ENCODE results near the gene KDM6B.
"Not testable (repeated sequence)": the region's sequence is repeated elsewhere in the genome, so short reads cannot be mapped to it uniquely, and the experiment has no call there.

Gene KDM6B

GRCh38 chr17:7833795-7834541 is at the start of gene KDM6B:
KDM6B (plus strand) TSS chr17:7834217; CDS start chr17:7845555, 11,338 bp downstream.
- DNase-seq (ENCODE audit: low read depth in 2 of 2) = peak; percentile 73 to 74

GRCh38 chr17:7786866-7787265 is 47.2 kb upstream of the KDM6B start:
- DNase-seq (ENCODE audit: low read depth in 2 of 2) = no peak

GRCh38 chr17:7789131-7789530 is 44.9 kb upstream of the KDM6B start:
- no peak for DNase-seq (ENCODE audit: low read depth in 2 of 2)

DNA sequence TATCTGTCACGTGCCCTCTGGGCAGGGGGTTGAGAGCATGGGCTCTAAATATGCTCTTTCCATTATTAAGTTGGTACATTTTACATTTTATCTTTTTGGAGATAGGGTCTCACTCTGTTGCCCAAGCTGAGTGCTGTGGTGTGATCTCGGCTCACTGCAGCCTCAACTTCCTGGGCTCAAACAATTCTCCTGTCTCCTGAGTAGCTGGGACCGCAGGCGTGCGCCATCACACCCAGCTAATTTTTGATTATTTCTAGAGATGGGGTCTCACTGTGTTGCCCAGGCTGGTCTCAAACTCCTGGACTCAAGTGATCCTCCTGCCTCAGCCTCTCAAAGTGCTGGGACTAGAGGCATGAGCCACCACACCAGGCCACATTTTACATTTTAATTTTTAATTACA is 43.9 kb upstream of the KDM6B start:
- DNase-seq (ENCODE audit: low read depth in 2 of 2) = no peak

DNA sequence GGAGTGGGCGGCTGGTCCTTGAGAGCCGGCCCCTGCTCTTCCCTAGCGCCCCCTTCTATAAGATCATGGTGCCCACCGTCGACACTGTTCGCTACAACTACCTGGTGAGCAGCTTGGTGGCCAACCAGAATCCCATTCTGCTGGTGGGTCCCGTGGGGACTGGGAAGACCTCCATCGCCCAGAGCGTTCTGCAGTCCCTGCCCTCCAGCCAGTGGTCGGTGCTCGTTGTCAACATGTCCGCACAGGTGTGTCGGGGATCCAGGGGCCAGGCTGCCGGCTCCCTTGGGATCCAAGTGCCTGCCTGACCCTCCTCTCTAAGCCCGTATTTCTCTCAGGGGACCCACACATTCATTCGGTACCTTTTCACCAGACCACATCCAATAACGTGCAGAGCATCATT is 41.4 kb upstream of the KDM6B start:
- no peak for DNase-seq (ENCODE audit: low read depth in 2 of 2)

DNA sequence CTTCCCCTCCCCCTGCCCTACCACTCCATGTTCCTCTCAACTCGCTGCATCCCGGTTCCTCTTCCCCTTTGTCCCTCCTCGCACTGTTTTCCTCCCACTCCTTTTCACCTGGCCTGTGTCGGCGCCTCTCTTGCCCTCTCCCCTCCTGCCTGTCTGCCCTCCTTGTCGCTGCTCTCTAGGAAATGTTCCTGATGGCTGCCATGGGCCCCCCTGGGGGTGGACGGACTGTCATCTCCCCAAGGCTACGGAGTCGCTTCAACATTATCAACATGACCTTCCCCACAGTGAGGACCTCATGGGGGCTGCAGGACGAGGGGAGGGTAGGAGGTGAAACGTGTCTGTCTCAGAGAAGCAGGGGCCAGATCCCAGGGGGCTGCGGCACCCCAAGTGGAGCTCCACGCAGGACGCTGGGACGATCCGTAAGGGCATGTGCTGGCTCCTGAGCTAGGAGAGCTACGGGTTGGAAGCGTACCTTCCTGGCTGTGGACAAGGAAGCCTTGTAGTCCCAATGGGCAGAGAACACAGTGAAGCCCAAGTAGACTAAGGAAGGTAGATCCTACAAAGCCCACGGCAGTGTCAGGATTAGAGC is 39.8 kb upstream of the KDM6B start:
- DNase-seq (ENCODE audit: low read depth in 2 of 2) = no peak

DNA sequence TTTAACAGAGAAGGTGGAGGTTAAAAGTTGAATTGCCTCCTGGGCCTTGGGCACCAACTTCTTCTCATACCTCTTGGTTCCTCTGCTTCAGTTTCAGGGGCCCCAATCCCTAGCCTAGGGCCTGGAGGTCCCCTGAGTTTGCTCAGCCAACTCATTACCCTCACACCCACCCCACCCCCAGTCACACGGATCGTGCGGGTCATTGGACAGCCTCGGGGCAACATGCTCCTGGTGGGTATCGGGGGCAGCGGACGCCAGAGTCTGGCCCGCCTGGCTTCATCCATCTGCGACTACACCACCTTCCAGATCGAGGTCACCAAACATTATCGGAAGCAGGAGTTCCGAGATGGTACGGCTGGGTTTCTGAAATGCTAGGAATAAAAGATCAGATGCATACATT is 36.0 kb upstream of the KDM6B start:
- no peak for DNase-seq (ENCODE audit: low read depth in 2 of 2)

DNA sequence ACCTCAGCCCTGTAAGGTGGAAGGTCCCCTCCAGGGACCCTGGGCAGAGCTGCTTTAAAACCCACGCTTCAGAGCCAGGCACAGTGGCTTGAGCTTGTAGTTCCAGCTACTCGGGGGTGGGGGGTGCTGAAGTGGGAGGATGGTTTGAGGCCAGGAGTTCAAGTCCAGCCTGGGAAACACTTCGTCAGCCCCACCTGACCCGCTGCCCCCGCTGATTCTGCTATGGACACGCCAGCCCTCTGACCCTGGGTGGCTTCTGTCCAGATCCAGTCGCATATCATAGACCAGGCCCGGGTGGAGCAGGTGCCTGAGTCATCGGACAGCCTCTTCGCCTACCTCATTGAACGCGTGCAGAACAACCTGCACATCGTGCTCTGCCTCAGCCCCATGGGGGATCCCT is 35.2 kb upstream of the KDM6B start:
- DNase-seq (ENCODE audit: low read depth in 2 of 2) = no peak

- DNase-seq (ENCODE audit: low read depth in 2 of 2) = no peak
These were observed 30.0 kb upstream of the KDM6B start for GRCh38 chr17:7803981-7804380.

GRCh38 chr17:7806587-7806986 is 27.4 kb upstream of the KDM6B start:
- no peak for DNase-seq (ENCODE audit: low read depth in 2 of 2)

GRCh38 chr17:7807206-7807605 is 26.8 kb upstream of the KDM6B start:
- no peak for DNase-seq (ENCODE audit: low read depth in 2 of 2)

DNA sequence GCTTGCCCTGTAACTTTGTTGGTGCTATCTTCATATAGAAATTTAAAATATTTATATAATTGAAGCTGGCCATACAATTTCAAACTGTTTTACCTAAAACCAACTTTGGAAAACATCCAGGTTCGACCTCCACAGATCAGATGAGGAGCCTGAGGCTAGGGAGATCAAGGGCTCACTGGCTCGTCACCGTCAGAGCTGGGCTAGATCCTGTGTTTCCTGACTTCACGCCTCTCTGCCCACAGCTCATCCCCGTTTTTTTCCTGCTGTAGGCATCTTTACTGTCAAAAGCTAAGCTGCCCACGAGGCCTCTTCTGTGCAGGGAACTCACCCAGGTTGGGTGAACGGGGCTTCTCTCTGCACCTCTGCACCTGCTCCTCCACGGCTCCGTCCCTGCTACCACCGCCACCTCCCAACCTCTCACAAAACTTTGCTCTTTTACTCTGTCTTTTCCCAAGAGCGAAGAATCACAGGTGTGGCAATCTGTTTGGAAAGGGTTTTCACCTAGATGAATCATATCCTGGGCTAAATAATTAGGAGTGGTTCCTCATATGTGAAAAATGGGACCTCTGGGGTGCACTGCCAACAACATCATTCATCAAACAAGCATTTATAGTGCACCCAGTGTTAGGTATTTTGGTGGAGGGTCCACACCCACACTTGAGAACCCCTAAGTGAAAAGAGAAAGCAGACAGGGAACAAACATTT is 24.8 kb upstream of the KDM6B start:
- DNase-seq (ENCODE audit: low read depth in 2 of 2) = no peak

DNA sequence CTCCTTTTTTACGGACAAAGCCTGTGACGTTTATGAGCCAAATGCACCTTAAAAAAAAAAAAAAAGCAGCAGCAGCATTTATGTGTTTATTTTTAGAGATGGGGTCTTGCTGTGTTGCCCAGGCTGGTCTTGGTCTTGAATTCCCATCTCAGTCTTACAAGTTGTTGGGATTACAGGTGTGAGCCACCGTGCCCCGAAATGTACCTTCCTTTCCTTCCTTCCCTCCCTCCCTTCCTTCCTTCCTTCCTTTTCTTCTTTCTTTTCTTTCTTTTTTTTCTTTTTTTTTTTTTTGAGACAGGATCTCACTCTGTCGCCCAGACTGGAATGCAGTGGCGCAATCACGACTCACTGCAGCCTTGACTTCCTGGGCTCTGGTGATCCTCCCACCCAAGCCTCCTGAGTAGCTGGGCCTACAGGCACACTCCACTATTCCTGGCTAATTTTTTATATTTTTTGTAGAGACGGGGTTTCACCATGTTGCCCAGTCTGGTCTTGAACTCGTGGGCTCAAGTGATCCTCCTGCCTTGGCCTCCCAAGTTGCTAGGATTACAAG is 24.1 kb upstream of the KDM6B start:
- DNase-seq (ENCODE audit: low read depth in 2 of 2) = not testable (repeated sequence)

DNA sequence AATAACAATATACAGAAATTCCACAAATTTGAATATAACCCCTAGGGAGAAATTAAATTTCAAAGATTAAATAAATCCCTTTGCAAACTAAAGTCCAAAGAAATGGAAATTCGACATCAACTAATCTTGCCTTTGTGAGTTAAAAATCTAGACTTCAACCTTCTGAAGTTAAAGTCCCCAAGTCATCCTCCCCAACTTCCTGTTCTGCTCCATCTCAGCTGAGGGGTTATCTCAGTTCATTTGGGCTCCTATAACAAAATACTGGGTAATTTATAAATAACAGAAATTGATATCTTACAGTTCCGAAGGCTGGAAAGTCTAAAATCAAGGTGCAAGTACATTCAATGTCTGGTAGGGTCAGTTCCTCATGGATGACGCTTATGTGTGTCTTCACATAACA is 22.8 kb upstream of the KDM6B start:
- DNase-seq (ENCODE audit: low read depth in 2 of 2) = no peak

- DNase-seq (ENCODE audit: low read depth in 2 of 2) = no peak
These were observed 19.0 kb upstream of the KDM6B start for GRCh38 chr17:7814969-7815368.

DNA sequence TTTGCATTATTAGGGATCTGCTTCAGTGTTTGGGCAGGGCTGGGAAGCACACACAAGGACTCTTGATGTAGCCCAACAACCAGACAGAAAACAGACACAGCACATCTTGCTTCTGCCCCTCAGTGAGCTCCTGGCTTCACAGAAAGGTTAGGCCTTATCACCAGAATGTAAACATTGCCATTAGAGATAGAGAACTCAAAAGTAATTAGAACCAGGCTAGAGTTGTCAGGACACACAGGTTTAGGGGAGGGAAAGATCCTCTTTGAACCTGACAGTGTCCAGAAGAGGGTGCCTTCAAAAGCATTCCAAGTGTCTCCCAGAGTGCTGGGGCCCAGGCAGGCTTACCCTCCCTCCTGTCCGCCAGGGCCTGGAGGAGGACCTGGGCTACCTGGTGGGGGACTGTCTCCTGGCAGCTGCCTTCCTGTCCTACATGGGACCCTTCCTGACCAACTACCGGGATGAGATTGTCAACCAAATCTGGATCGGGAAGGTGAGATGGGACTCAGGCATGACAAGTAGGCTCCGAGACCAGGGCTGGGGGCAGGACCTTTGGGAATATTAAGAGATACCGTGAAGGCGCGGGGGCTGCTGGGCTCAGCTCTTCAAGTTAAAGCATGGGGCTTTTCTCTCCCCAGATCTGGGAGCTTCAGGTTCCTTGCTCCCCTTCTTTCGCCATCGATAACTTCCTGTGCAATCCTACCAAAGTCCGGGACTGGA is 16.9 kb upstream of the KDM6B start:
- no peak for DNase-seq (ENCODE audit: low read depth in 2 of 2)

DNA sequence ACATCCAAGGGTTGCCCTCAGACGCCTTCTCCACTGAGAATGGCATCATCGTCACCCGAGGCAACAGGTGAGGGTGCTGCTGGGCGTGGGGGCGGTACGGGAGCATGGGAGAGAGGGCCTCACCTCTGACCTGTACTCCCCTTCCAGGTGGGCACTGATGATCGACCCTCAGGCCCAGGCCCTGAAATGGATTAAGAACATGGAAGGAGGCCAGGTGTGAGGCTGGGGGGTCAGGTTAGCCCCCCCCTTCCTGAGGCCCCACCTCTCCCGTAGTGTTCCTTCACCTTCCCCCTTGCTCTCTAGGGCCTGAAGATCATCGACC is 16.4 kb upstream of the KDM6B start:
- no peak for DNase-seq (ENCODE audit: low read depth in 2 of 2)

DNA sequence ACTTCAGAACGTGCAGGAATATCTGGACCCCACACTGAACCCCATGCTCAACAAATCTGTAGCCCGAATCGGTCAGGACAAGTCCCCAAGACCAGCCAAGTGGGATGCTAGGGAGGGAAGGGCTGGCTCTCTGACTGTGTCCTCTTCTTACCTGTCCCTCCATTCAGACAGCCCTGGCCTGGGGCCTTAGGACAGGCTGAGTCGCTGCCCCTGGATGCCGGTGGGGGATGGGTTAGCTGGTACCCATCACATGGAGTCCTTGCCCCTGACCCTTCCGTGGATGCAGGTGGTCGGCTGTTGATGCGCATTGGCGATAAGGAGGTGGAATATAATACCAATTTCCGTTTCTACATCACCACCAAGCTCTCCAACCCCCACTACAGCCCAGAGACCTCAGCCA is 16.0 kb upstream of the KDM6B start:
- no peak for DNase-seq (ENCODE audit: low read depth in 2 of 2)

GRCh38 chr17:7818746-7819645 is 15.0 kb upstream of the KDM6B start:
- DNase-seq (ENCODE audit: low read depth in 2 of 2) = no peak

- DNase-seq (ENCODE audit: low read depth in 2 of 2) = no peak
These were observed 13.8 kb upstream of the KDM6B start for GRCh38 chr17:7820231-7820630.

DNA sequence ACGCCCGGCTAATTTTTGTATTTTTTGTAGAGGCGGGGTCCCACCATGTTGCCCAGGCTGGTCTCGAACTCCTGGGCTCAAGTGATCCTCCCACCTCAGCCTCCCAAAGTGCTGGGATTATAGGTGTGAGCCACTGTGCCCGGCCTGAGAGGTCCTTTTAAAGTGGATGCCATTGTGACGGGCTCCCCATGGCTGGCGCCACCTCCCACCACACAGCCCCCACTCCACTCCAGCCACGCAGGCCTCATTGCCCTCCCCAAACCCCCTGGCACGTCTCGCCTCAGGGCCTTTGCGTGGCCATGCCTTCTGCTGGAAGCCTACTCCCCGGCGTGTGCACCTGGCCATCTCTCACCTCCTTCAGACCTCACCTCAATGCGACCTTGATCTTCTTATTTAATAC is 11.9 kb upstream of the KDM6B start:
- DNase-seq (ENCODE audit: low read depth in 2 of 2) = no peak
